Heart left ventricle (tissue), 13 donors: Measurements from ENCODE around the gene CEP83.

ENCODE experiments used
- CTCF ChIP-seq, 12 donors: fragments of 200-600 bp; sonication (generic) in 4 of 12; IDR thresholded peaks; one replicate each; pipeline versions ENCODE4 v1.5.0 to v1.8.0; 2018 to 2022; ENCODE audit warnings: antibody characterized with exemption in 12 of 12, mild to moderate bottlenecking in 5 of 12
- POLR2A ChIP-seq, 2 donors: fragments of 450-650 bp; IDR thresholded peaks; one replicate each; pipeline ENCODE4 v1.6.1; 2017; ENCODE audit warnings: antibody characterized with exemption in 2 of 2, mild to moderate bottlenecking in 2 of 2, moderate library complexity in 2 of 2
- donor health status: ischemic (EF 13 %, LVEDD 7.1; RV severe dilation, severe dysfunction).
- donor health status: DM: no; HTN: yes; CAD: no.
- donor health status: DM: no; HTN: no; CAD: no.
- donor health status: ischemic (EF 25% LVEDD 6.9; RV normal size, moderate dysfunction).
- donor health status: ischemic (EF 25% LVEDD 5.7; RV mildly dilated, moderate dysfunction).
- donor health status: ischemic (EF 35%, LVEDD 5.7; RV mildly dilated, moderate dysfunction).
- donor health status: nonischemic (EF 11% LVEDD 7.7; RV severe dilation, severe dysfunction).
- donor health status: DM: yes; HTN: yes; CAD: no.
- donor health status: PGD.
- donor health status: ischemic (EF 29% LVEDD 5.4; RV normal size, mild dysfunction).
- donor health status: nonischemic (EF 23%, LVEDD 6.1; RV moderate dilation, normal function).

GRCh38 chr12:94509317-94509716, 49.6 kb upstream of the CEP83 start:
- TF ChIP-seq CTCF (IDR thresholded peaks at IDR 0.05) (no peak), POLR2A (IDR thresholded peaks at IDR 0.05) (no peak)
